CD4-positive, CD25-positive, alpha-beta regulatory T cell (primary cell): ENCODE results near the gene FMO3. TPM values are rescaled to one million over a fixed set of nuclear protein-coding genes. Genes with fewer than 3 reads are reported as not detected.

ENCODE experiments used
- ATAC-seq, 2 donors: fragments of 150-1000 bp; cut with Tn5 transposase; one replicate each; pipeline ENCODE4 v1.10.0; 2021; ENCODE audit warnings: low read depth in 2 of 2, moderate number of reproducible peaks in 2 of 2, moderate library complexity in 1 of 2
- DNase-seq, 3 donors: peaks; one replicate each; pipeline versions ENCODE4 v3.0.0 to v3.0.0-alpha.2; 2012 to 2022; ENCODE audit warnings: mixed read lengths in 1 of 3
- H3K27ac ChIP-seq: one replicate; pipeline ENCODE4 v1.7.0; 2013; ENCODE audit warnings: mild to moderate bottlenecking, low read length; ENCODE audit not compliant: insufficient read depth, poor library complexity, severe bottlenecking
- H3K27me3 ChIP-seq: one replicate; pipeline ENCODE4 v1.7.0; 2013; ENCODE audit warnings: low read length; ENCODE audit not compliant: control insufficient read depth, insufficient read depth
- H3K36me3 ChIP-seq: one replicate; pipeline ENCODE4 v1.7.0; 2013; ENCODE audit warnings: mild to moderate bottlenecking, low read length, moderate library complexity; ENCODE audit not compliant: control insufficient read depth, insufficient read depth
- H3K4me1 ChIP-seq: 2 replicates; pipeline ENCODE4 v1.7.0; 2013; ENCODE audit warnings: mild to moderate bottlenecking, low read length; ENCODE audit not compliant: insufficient read depth, control insufficient read depth, poor library complexity, severe bottlenecking
- H3K4me3 ChIP-seq: one replicate; pipeline ENCODE4 v1.7.0; 2013; ENCODE audit warnings: low read depth, mild to moderate bottlenecking, low read length, moderate library complexity
- H3K9me3 ChIP-seq, 2 experiments: 1 replicate in 1 of 2; 2 replicates in 1 of 2; pipeline ENCODE4 v1.7.0; 2013; ENCODE audit warnings: low read length in 2 of 2, mild to moderate bottlenecking in 1 of 2, moderate library complexity in 1 of 2; ENCODE audit not compliant: control insufficient read depth in 2 of 2
- H3K27ac Mint-ChIP-seq, 3 donors: one replicate each; pipeline ENCODE4 v1.8.0; 2020 to 2022; ENCODE audit warnings: mild to moderate bottlenecking in 3 of 3, mixed read lengths in 3 of 3, moderate library complexity in 2 of 3
- H3K27me3 Mint-ChIP-seq: one replicate; pipeline ENCODE4 v1.8.0; 2022; ENCODE audit warnings: mild to moderate bottlenecking, mixed read lengths
- H3K36me3 Mint-ChIP-seq: one replicate; pipeline ENCODE4 v1.8.0; 2020; ENCODE audit warnings: mixed read lengths
- H3K4me1 Mint-ChIP-seq, 4 donors: one replicate each; pipeline ENCODE4 v1.8.0; 2020 to 2022; ENCODE audit warnings: mixed read lengths in 4 of 4, mild to moderate bottlenecking in 1 of 4
- H3K4me3 Mint-ChIP-seq, 4 donors: one replicate each; pipeline ENCODE4 v1.8.0; 2020 to 2022; ENCODE audit warnings: mild to moderate bottlenecking in 4 of 4, mixed read lengths in 4 of 4, moderate library complexity in 3 of 4
- H3K9me3 Mint-ChIP-seq, 7 donors: one replicate each; pipeline ENCODE4 v1.8.0; 2020 to 2022; ENCODE audit warnings: mixed read lengths in 7 of 7, mild to moderate bottlenecking in 3 of 7, moderate library complexity in 2 of 7
- polyA plus RNA-seq, 4 donors: library from polyadenylated mRNA; unstranded; fragments of 300-500 nt; fragmentation: Illumina TruSeq; gene quantifications; one replicate each; pipeline ENCODE4 v1.2.3, GENCODE V29; 2021
- total RNA-seq: library from RNA; stranded (reverse); gene quantifications from one replicate; pipeline ENCODE4 v1.2.3, GENCODE V29; 2022

Gene FMO3
- total and polyA plus RNA-seq, 5 donors from 2014 or later = not detected

DNA sequence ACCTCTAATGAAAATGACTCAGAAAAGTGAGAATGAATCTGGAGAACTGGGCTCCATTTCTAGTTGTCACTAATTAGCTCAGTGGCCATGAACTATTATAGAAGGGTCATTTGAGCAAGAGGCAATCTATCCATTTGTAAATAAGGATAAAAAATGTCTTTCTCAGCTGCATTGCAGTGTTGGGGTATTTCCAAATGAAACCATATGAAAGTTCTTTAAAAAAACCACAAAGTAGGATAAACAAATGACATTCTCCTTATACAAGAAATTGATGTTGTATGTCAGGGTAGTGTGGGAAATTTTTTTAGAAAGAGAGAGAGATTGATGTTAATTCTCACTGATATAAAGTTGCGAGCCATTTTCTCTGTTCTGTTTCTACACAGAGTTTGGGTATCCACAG is 26.0 kb downstream of the FMO3 start:
- ATAC-seq = no peak
- H3K9me3 Mint-ChIP-seq = peaks cover 0 to 2% (median 0%) of the 10 kb centered on the region in 7 donors
- H3K27me3 Mint-ChIP-seq = peaks cover 6% of the 10 kb centered on the region
- DNase-seq = no peak
- Histone ChIP-seq H3K27ac (no peak overlapping the region), H3K9me3 (no peaks in the 10 kb centered on the region), H3K36me3 (no peaks in the 10 kb centered on the region), H3K4me1 (no peaks in the 10 kb centered on the region), H3K4me3 (no peak overlapping the region), H3K27me3 (peaks cover 2% of the 10 kb centered on the region)
- H3K4me3 Mint-ChIP-seq = no peak overlapping the region
- H3K36me3 Mint-ChIP-seq = no peaks in the 10 kb centered on the region
- no peaks in the 10 kb centered on the region for H3K4me1 Mint-ChIP-seq
- H3K27ac Mint-ChIP-seq = no peak overlapping the region

DNA sequence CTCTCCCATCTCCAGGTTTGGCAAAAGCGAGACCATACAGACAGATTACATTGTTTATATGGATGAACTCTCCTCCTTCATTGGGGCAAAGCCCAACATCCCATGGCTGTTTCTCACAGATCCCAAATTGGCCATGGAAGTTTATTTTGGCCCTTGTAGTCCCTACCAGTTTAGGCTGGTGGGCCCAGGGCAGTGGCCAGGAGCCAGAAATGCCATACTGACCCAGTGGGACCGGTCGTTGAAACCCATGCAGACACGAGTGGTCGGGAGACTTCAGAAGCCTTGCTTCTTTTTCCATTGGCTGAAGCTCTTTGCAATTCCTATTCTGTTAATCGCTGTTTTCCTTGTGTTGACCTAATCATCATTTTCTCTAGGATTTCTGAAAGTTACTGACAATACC is 26.4 kb downstream of the FMO3 start:
- ATAC-seq (no peak), DNase-seq (no peak)
- H3K9me3 ChIP-seq = no peaks in the 10 kb centered on the region
- peaks cover 2% of the 10 kb centered on the region for H3K27me3 ChIP-seq
- no peaks in the 10 kb centered on the region for H3K36me3 ChIP-seq
- peaks cover 0 to 2% (median 0%) of the 10 kb centered on the region in 7 donors for H3K9me3 Mint-ChIP-seq
- H3K4me3 ChIP-seq = no peak overlapping the region
- H3K27ac ChIP-seq = no peak overlapping the region
- H3K4me3 Mint-ChIP-seq = no peak overlapping the region
- no peaks in the 10 kb centered on the region for H3K4me1 Mint-ChIP-seq
- no peaks in the 10 kb centered on the region for H3K36me3 Mint-ChIP-seq
- no peak overlapping the region for H3K27ac Mint-ChIP-seq
- H3K27me3 Mint-ChIP-seq = peaks cover 6% of the 10 kb centered on the region
- H3K4me1 ChIP-seq = no peaks in the 10 kb centered on the region

DNA sequence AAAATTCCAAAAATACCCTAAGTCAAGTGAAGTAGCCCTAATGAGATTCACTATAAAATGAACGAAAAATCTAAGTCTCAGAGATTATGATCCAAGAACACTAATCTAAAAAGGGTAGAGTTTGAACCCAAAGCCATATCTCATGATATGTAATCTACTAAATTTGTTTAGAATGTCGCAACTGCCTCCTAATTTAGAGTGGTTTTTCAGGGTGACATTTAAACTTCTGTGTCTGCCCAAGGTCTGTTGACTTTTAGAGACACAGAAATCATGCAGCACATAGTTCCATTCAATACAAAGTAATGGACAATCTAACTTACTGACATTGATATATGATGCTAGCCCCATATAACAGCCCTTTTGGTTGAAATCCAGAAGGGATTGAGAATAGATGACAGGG is 28.9 kb downstream of the FMO3 start:
- no peak overlapping the region for H3K4me3 Mint-ChIP-seq
- H3K27me3 Mint-ChIP-seq = peaks cover 6% of the 10 kb centered on the region
- no peaks in the 10 kb centered on the region for H3K9me3 ChIP-seq
- no peaks in the 10 kb centered on the region for H3K4me1 ChIP-seq
- no peak overlapping the region for H3K27ac Mint-ChIP-seq
- H3K27ac ChIP-seq = no peak overlapping the region
- no peaks in the 10 kb centered on the region for H3K27me3 ChIP-seq
- DNase-seq = no peak
- peaks cover 0 to 3% (median 0%) of the 10 kb centered on the region in 7 donors for H3K9me3 Mint-ChIP-seq
- no peaks in the 10 kb centered on the region for H3K36me3 ChIP-seq
- ATAC-seq = no peak
- H3K4me3 ChIP-seq = no peak overlapping the region
- H3K4me1 Mint-ChIP-seq = no peaks in the 10 kb centered on the region
- H3K36me3 Mint-ChIP-seq = no peaks in the 10 kb centered on the region

DNA sequence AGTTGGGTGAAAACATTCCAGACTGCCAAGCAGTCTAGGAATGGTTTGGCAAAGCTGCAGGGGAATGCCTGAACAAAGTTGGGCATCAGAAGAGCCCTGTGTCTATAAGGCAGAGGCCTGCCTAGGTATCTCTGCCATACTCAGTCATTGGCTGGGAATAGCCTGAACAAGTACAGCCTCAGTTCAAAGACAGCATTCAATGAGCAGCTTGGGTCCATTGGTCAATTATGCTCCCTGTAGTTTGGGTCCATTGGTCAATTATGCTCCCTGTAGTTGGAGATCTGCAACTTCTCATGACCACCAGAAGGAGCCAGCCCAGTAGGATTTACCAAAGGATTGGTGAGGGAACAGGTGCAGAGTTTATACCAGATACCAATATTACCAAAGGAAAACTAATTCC is 31.6 kb downstream of the FMO3 start:
- peaks cover 6% of the 10 kb centered on the region for H3K27me3 Mint-ChIP-seq
- H3K4me1 Mint-ChIP-seq = no peaks in the 10 kb centered on the region
- no peaks in the 10 kb centered on the region for H3K4me1 ChIP-seq

DNA sequence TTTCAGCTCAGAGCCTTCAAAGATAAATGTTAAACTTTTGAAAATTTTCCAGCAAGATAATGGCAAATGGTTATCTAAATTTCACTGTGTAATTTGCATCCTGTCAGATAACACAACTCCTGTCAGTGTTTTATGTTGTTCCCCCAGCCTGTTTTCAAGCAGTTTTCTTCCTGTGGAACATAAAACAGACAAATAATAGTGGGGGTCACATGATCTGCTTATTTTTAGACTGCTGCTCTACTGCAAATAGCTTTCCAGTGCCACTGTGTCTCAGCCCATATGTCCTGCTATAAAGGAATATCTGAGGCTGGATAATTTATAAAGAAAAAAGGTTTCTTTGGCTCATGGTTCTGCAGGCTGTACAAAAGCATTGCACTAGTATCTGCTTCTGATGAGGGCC is 32.2 kb downstream of the FMO3 start:
- H3K27me3 Mint-ChIP-seq = peaks cover 6% of the 10 kb centered on the region

More for the DNA sequence above, 31.6 kb downstream of the FMO3 start:
- no peak overlapping the region for H3K27ac Mint-ChIP-seq
- H3K36me3 ChIP-seq = no peaks in the 10 kb centered on the region
- H3K27ac ChIP-seq = no peak overlapping the region
- no peaks in the 10 kb centered on the region for H3K9me3 ChIP-seq
- no peaks in the 10 kb centered on the region for H3K36me3 Mint-ChIP-seq
- peaks cover 0 to 3% (median 0%) of the 10 kb centered on the region in 7 donors for H3K9me3 Mint-ChIP-seq
- no peaks in the 10 kb centered on the region for H3K27me3 ChIP-seq
- DNase-seq (no peak), ATAC-seq (no peak)
- no peak overlapping the region for H3K4me3 Mint-ChIP-seq
- no peak overlapping the region for H3K4me3 ChIP-seq

DNA sequence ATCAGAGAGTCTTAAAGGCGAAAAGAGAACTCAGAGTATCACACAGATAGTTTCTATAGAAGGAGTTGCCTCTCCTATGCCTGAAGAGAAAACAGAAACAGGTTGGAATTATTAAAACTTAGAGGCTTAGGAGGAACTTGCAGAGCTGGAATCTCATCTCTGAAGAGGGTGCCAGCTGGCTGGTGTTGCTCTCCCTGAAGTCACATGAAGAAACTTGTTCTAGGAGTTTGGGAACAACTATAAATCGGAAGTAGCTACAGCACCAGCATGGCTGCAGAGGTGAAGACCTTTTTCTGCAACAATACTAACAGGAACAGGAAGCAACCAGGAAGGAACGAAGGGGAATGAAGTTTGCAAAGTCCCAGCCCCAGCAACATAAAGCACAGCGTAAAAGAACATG is 35.8 kb downstream of the FMO3 start:
- H3K27ac ChIP-seq = no peak overlapping the region
- no peak overlapping the region for H3K27ac Mint-ChIP-seq
- H3K9me3 Mint-ChIP-seq = peaks cover 0 to 6% (median 2%) of the 10 kb centered on the region in 7 donors
- no peaks in the 10 kb centered on the region for H3K27me3 ChIP-seq
- H3K4me3 ChIP-seq = no peak overlapping the region
- ATAC-seq (no peak), DNase-seq (no peak)
- H3K27me3 Mint-ChIP-seq = peaks cover 8% of the 10 kb centered on the region
- no peaks in the 10 kb centered on the region for H3K36me3 Mint-ChIP-seq
- no peaks in the 10 kb centered on the region for H3K4me1 Mint-ChIP-seq
- H3K4me1 ChIP-seq = no peaks in the 10 kb centered on the region
- H3K4me3 Mint-ChIP-seq = no peak overlapping the region
- peaks cover 0 to 3% of the 10 kb centered on the region in 2 experiments for H3K9me3 ChIP-seq
- no peaks in the 10 kb centered on the region for H3K36me3 ChIP-seq

More for the DNA sequence above, 32.2 kb downstream of the FMO3 start:
- Mint-ChIP-seq H3K27ac (no peak overlapping the region), H3K4me1 (no peaks in the 10 kb centered on the region), H3K4me3 (no peak overlapping the region), H3K36me3 (no peaks in the 10 kb centered on the region), H3K9me3 (peaks cover 0 to 3% (median 0%) of the 10 kb centered on the region in 7 donors)
- H3K9me3 ChIP-seq = no peaks in the 10 kb centered on the region
- no peaks in the 10 kb centered on the region for H3K27me3 ChIP-seq
- H3K4me3 ChIP-seq = no peak overlapping the region
- no peaks in the 10 kb centered on the region for H3K36me3 ChIP-seq
- ATAC-seq (no peak), DNase-seq (no peak)
- no peaks in the 10 kb centered on the region for H3K4me1 ChIP-seq
- H3K27ac ChIP-seq = no peak overlapping the region

DNA sequence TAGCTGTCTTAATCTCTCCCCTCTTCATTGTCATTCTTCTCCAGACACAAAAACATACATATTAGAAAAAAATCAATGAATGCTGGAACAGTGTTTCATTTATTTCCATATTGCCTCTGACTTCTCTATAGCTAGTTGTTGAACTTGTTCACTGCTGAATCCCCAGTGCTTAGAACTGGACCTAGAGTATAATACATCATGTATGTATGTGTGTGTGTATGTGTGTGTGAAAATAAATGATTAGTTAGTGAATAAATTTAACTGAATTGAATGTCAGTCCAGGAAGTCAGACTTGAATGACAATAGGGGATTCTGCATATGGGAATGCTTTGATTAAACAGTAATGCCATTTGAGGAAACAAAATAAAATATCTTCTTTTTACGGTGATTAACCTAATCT is 36.4 kb downstream of the FMO3 start:
- DNase-seq (no peak), ATAC-seq (no peak)
- Mint-ChIP-seq H3K27ac (no peak overlapping the region), H3K27me3 (peaks cover 8% of the 10 kb centered on the region), H3K4me3 (no peak overlapping the region), H3K36me3 (no peaks in the 10 kb centered on the region), H3K4me1 (no peaks in the 10 kb centered on the region), H3K9me3 (peaks cover 0 to 6% (median 2%) of the 10 kb centered on the region in 7 donors)
- Histone ChIP-seq H3K36me3 (no peaks in the 10 kb centered on the region), H3K27me3 (no peaks in the 10 kb centered on the region), H3K4me3 (no peak overlapping the region), H3K27ac (no peak overlapping the region), H3K4me1 (no peaks in the 10 kb centered on the region), H3K9me3 (peaks cover 0 to 3% of the 10 kb centered on the region in 2 experiments)

DNA sequence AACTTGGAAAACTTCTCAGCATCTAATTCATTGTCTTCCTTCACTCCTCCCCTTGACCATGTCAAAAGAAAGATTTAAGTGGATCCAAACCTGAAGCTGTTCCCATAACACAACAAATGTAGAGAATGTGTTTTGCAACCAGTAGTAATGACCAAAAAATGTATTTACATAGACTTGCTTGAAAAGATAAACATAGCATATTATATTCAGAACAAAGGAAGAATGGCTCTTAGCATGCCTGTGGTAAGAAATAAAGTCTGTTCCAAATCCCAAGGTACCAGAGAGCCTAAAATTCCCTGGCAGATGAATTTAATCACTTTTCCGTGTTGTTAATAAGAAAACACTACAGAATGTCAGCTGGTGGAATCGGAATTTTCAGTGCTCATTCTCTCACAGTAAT is 36.8 kb downstream of the FMO3 start:
- no peaks in the 10 kb centered on the region for H3K36me3 ChIP-seq
- no peak for ATAC-seq
- no peak for DNase-seq
- H3K27me3 ChIP-seq = no peaks in the 10 kb centered on the region
- no peak overlapping the region for H3K4me3 ChIP-seq
- no peak overlapping the region for H3K27ac ChIP-seq
- Mint-ChIP-seq H3K27ac (no peak overlapping the region), H3K27me3 (peaks cover 8% of the 10 kb centered on the region), H3K9me3 (peaks cover 0 to 6% (median 2%) of the 10 kb centered on the region in 7 donors), H3K4me3 (no peak overlapping the region), H3K4me1 (no peaks in the 10 kb centered on the region), H3K36me3 (no peaks in the 10 kb centered on the region)
- peaks cover 0 to 3% of the 10 kb centered on the region in 2 experiments for H3K9me3 ChIP-seq
- no peaks in the 10 kb centered on the region for H3K4me1 ChIP-seq
